CD4-positive, alpha-beta T cell (primary cell): ENCODE data around the gene MASP2. TPM values are rescaled to one million over a fixed set of nuclear protein-coding genes. Genes with fewer than 3 reads are reported as not detected.
A peak's percentile ranks its signal among the peaks of the same experiment; 100 is the strongest.

Experiments used
- ATAC-seq: fragments of 200-7000 bp; cut with Tn5 transposase; one replicate; pipeline ENCODE4 v1.10.0; 2022; ENCODE audit warnings: mild to moderate bottlenecking; ENCODE audit not compliant: poor library complexity
- CTCF ChIA-PET: fragments of 350-600 bp; sonication (Branson Sonifier 250); formaldehyde crosslinking; loops from one replicate; lab custom pipeline; 2021; ENCODE audit warnings: antibody characterized with exemption, inconsistent platforms; lab: Charles Lee
- POLR2A ChIA-PET: fragments of 350-600 bp; sonication (Branson Sonifier 250); formaldehyde crosslinking; loops from one replicate; lab custom pipeline; 2021; ENCODE audit warnings: antibody characterized with exemption, inconsistent platforms; lab: Charles Lee
- DNase-seq, 14 experiments: peaks; one replicate each; pipeline ENCODE4 v3.0.0-alpha.2; 2013 to 2020; ENCODE audit warnings: mixed read lengths in 2 of 14
- H3K27ac ChIP-seq, 2 donors: one replicate each; pipeline versions ENCODE4 v1.5.1 to v1.7.0; 2013; ENCODE audit warnings: low read length in 2 of 2, low read depth in 1 of 2, mild to moderate bottlenecking in 1 of 2
- H3K27me3 ChIP-seq, 2 experiments: 1 replicate in 1 of 2; 2 replicates in 1 of 2; pipeline versions ENCODE4 v1.6.1 to v1.7.0; 2013; ENCODE audit warnings: low read length in 2 of 2, control low read depth in 1 of 2, mild to moderate bottlenecking in 1 of 2, moderate library complexity in 1 of 2; ENCODE audit not compliant: insufficient read depth in 2 of 2, control insufficient read depth in 1 of 2
- H3K36me3 ChIP-seq: one replicate; pipeline ENCODE4 v1.6.1; 2013; ENCODE audit warnings: low read length, control low read depth; ENCODE audit not compliant: insufficient read depth
- H3K4me1 ChIP-seq: one replicate; pipeline ENCODE4 v1.6.1; 2013; ENCODE audit warnings: low read length, control low read depth; ENCODE audit not compliant: insufficient read depth
- H3K4me3 ChIP-seq: one replicate; pipeline ENCODE4 v1.5.1; 2013; ENCODE audit warnings: mild to moderate bottlenecking, low read length, moderate library complexity
- H3K9me3 ChIP-seq, 2 experiments: 1 replicate in 1 of 2; 2 replicates in 1 of 2; pipeline versions ENCODE4 v1.6.1 to v1.7.0; 2013; ENCODE audit warnings: low read length in 2 of 2, mild to moderate bottlenecking in 2 of 2, control low read depth in 1 of 2, moderate library complexity in 1 of 2; ENCODE audit not compliant: control insufficient read depth in 1 of 2, insufficient read depth in 1 of 2
- H3K27ac Mint-ChIP-seq: one replicate; pipeline ENCODE4 v1.8.0; 2020; ENCODE audit warnings: mixed read lengths
- H3K27me3 Mint-ChIP-seq: one replicate; pipeline ENCODE4 v1.8.0; 2021; ENCODE audit warnings: mixed read lengths
- H3K36me3 Mint-ChIP-seq: one replicate; pipeline ENCODE4 v1.8.0; 2021; ENCODE audit warnings: low read depth, mixed read lengths
- H3K4me1 Mint-ChIP-seq: one replicate; pipeline ENCODE4 v1.8.0; 2021; ENCODE audit warnings: low read depth, mixed read lengths
- H3K4me3 Mint-ChIP-seq: one replicate; pipeline ENCODE4 v1.8.0; 2020; ENCODE audit warnings: mild to moderate bottlenecking, mixed read lengths
- H3K9me3 Mint-ChIP-seq: one replicate; pipeline ENCODE4 v1.8.0; 2020; ENCODE audit warnings: mixed read lengths
- intact Hi-C, 2 experiments: fragments of 100-400 bp; cut with DNase I in 1 of 2; cut with micrococcal nuclease in 1 of 2; formaldehyde crosslinking; loops; one replicate each; pipeline versions ENCODE4 v1.15.1 to v1.9.0; 2023 to 2025; cut with DNase I, micrococcal nuclease
- total RNA-seq, 174 experiments: library from RNA in 2 of 174; stranded (reverse) in 2 of 174; gene quantifications; one replicate each; pipeline ENCODE4 v1.2.3 and lab custom pipeline; 2021 to 2026
- TF ChIP-seq, protein P1 (sequence below): fragments of 200-600 bp; IDR thresholded peaks from one replicate; pipeline ENCODE4 v1.8.0; 2022; ENCODE audit warnings: antibody characterized with exemption, mild to moderate bottlenecking

Gene MASP2
- total RNA-seq, 2 experiments from 2014 or later = 0.27 to 0.53 TPM

DNA sequence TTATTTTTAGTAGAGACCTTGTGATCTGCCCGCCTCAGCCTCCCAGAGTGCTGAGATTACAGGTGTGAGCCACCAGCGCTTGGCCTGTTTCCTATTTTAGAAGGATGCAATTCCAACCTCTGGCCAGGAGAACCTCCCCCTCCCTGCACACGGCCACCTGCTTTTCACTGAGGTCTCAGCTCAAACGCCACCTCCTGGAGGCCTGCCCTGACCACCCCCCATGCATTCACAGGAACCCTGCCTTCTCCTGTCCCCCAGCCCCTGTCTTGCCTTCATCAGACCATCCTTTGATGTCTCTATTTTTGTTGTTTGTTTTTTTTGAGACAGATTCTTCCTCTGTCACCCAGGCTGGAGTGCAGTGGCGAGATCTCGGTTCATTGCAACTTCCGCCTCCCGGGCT lies 10.4 kb upstream of the MASP2 start:
- H3K4me3 Mint-ChIP-seq = peak overlapping the region; percentile 66
- CTCF ChIA-PET = interaction anchor here (7.0 kb wide), 1 partner anchor 19 kb away, joined by 53 read pairs; no protein-coding TSS in a partner anchor

DNA sequence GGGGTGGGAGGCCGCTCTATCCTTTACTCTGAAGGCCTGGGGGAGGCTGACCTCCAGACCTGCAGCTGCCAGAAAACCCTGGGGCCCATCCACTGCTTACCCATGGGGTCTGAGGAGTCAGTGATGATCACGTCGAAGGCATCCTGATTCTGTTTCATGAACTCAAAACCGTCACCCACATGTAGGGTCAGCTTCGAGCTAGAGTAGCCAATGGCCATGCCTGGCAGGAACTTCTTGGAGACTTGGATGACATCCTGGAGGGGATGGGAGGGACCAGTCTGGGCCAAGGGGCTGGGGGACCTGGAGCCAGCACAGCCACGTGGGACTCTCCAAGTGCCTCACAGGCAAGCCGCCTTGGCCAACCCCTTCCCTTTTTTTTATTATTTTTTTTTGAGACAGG lies 9.5 kb upstream of the MASP2 start:
- Histone ChIP-seq H3K27ac (no peak overlapping the region), H3K27me3 (no peaks in the 10 kb centered on the region), H3K9me3 (no peaks in the 10 kb centered on the region), H3K4me1 (peaks cover 25% of the 10 kb centered on the region), H3K36me3 (peaks cover 24% of the 10 kb centered on the region), H3K4me3 (no peak overlapping the region)
- TF ChIP-seq, protein P1, sequence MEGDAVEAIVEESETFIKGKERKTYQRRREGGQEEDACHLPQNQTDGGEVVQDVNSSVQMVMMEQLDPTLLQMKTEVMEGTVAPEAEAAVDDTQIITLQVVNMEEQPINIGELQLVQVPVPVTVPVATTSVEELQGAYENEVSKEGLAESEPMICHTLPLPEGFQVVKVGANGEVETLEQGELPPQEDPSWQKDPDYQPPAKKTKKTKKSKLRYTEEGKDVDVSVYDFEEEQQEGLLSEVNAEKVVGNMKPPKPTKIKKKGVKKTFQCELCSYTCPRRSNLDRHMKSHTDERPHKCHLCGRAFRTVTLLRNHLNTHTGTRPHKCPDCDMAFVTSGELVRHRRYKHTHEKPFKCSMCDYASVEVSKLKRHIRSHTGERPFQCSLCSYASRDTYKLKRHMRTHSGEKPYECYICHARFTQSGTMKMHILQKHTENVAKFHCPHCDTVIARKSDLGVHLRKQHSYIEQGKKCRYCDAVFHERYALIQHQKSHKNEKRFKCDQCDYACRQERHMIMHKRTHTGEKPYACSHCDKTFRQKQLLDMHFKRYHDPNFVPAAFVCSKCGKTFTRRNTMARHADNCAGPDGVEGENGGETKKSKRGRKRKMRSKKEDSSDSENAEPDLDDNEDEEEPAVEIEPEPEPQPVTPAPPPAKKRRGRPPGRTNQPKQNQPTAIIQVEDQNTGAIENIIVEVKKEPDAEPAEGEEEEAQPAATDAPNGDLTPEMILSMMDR = no peak
- Mint-ChIP-seq H3K27me3 (no peaks in the 10 kb centered on the region), H3K4me3 (no peak overlapping the region), H3K27ac (no peak overlapping the region), H3K4me1 (peaks cover 22% of the 10 kb centered on the region), H3K36me3 (peaks cover 41% of the 10 kb centered on the region), H3K9me3 (no peaks in the 10 kb centered on the region)
- ChIA-PET POLR2A (interaction anchor here (1.1 kb wide), 1 partner anchor 19 kb away, joined by 4 read pairs; no protein-coding TSS in a partner anchor), CTCF (interaction anchor here (7.0 kb wide), 1 partner anchor 18 kb away, joined by 53 read pairs; no protein-coding TSS in a partner anchor)
- DNase-seq (no peak), ATAC-seq (no peak)
- intact Hi-C loops = loop anchor here in 1 of 2 experiments (5.0 kb wide), 1 partner anchor 216 kb away; the partner anchor contains the start of gene UBIAD1

More for the DNA sequence above, 10.4 kb upstream of the MASP2 start:
- ATAC-seq (no peak), DNase-seq (no peak)
- POLR2A ChIA-PET = interaction anchor here (1.1 kb wide), 1 partner anchor 20 kb away, joined by 4 read pairs; no protein-coding TSS in a partner anchor
- H3K9me3 ChIP-seq = no peaks in the 10 kb centered on the region
- H3K9me3 Mint-ChIP-seq = no peaks in the 10 kb centered on the region
- intact Hi-C loops = loop anchor here in 1 of 2 experiments (5.0 kb wide), 1 partner anchor 215 kb away; the partner anchor contains the start of gene UBIAD1
- peaks cover 29% of the 10 kb centered on the region for H3K4me1 Mint-ChIP-seq
- H3K27me3 Mint-ChIP-seq = no peaks in the 10 kb centered on the region
- H3K4me1 ChIP-seq = peaks cover 32% of the 10 kb centered on the region
- H3K27ac Mint-ChIP-seq = no peak overlapping the region
- TF ChIP-seq, protein P1 = no peak
- H3K36me3 ChIP-seq = peaks cover 24% of the 10 kb centered on the region
- H3K27ac ChIP-seq = no peak overlapping the region
- no peaks in the 10 kb centered on the region for H3K27me3 ChIP-seq
- H3K36me3 Mint-ChIP-seq = peaks cover 45% of the 10 kb centered on the region
- H3K4me3 ChIP-seq = no peak overlapping the region

DNA sequence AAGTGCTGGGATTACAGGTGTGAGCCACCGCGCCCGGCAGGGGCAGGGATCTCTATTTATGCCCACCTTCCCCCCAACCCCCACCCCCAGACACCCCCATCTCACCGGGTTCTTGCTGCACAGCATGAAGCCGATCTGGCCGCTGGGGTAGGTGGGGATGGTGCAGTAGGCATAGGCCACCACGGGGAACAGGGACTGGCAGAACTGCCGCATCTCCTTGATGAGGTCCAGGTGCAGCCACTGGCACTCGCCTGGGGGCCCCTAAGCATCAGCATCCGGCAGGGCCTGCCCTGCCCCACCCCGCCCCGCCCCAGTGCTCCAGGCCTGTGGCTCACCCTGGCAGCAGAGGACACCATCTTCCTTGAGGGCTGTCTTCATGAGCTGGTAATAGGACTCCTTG lies 8.6 kb upstream of the MASP2 start:
- H3K27me3 Mint-ChIP-seq = no peaks in the 10 kb centered on the region
- Histone ChIP-seq H3K4me3 (no peak overlapping the region), H3K27ac (no peak overlapping the region), H3K4me1 (peaks cover 17% of the 10 kb centered on the region), H3K9me3 (no peaks in the 10 kb centered on the region), H3K27me3 (no peaks in the 10 kb centered on the region), H3K36me3 (peaks cover 24% of the 10 kb centered on the region)
- peaks cover 14% of the 10 kb centered on the region for H3K4me1 Mint-ChIP-seq
- DNase-seq = no peak
- peaks cover 37% of the 10 kb centered on the region for H3K36me3 Mint-ChIP-seq
- H3K4me3 Mint-ChIP-seq = no peak overlapping the region
- TF ChIP-seq, protein P1 = no peak
- no peaks in the 10 kb centered on the region for H3K9me3 Mint-ChIP-seq
- CTCF ChIA-PET = no interaction called here
- intact Hi-C loops = loop anchor here in 1 of 2 experiments (5.0 kb wide), 1 partner anchor 217 kb away; the partner anchor contains the start of gene UBIAD1
- no peak overlapping the region for H3K27ac Mint-ChIP-seq
- ATAC-seq = no peak
- POLR2A ChIA-PET = no interaction called here
